ENCODE data around the gene IGHMBP2.

- TF ChIP-seq CTCF (IDR thresholded peaks at IDR 0.05; ENCODE audit: low read depth, low read length) (no peak), POLR2A (IDR thresholded peaks at IDR 0.05; ENCODE audit: extremely low read depth, insufficient read length) (no peak)
Measured at GRCh38 chr11:68988491-68988890, 84.8 kb downstream of the IGHMBP2 start.

Measured in NB4 (cell line).